Liver (tissue), 9 donors: ENCODE data around the gene GPC3. TPM values are rescaled to one million over a fixed set of nuclear protein-coding genes. Genes with fewer than 3 reads are reported as not detected.

Experiments used
- DNase-seq: peaks from one replicate; pipeline ENCODE4 v3.0.0-alpha.2; 2017; ENCODE audit warnings: low spot score
- H3K27ac ChIP-seq, 2 donors: one replicate each; pipeline ENCODE4 v1.7.0; 2013; ENCODE audit warnings: inconsistent platforms in 2 of 2, low read length in 2 of 2, control low read depth in 1 of 2, low read depth in 1 of 2, mild to moderate bottlenecking in 1 of 2
- H3K27me3 ChIP-seq, 4 donors: one replicate each; pipeline versions ENCODE4 v1.6.1 to v1.7.0; 2013; ENCODE audit warnings: low read length in 3 of 4, inconsistent platforms in 1 of 4, mild to moderate bottlenecking in 1 of 4, moderate library complexity in 1 of 4; ENCODE audit not compliant: control insufficient read depth in 4 of 4, insufficient read depth in 4 of 4
- H3K36me3 ChIP-seq, 4 donors: one replicate each; pipeline versions ENCODE4 v1.6.1 to v1.7.0; 2013; ENCODE audit warnings: low read length in 3 of 4, mild to moderate bottlenecking in 3 of 4, low read depth in 1 of 4, moderate library complexity in 1 of 4; ENCODE audit not compliant: control insufficient read depth in 4 of 4, insufficient read depth in 3 of 4
- H3K4me1 ChIP-seq, 4 donors: one replicate each; pipeline versions ENCODE4 v1.6.1 to v1.7.0; 2013; ENCODE audit warnings: low read length in 3 of 4, mild to moderate bottlenecking in 3 of 4, moderate library complexity in 1 of 4; ENCODE audit not compliant: control insufficient read depth in 4 of 4, insufficient read depth in 4 of 4
- H3K4me3 ChIP-seq, 3 donors: one replicate each; pipeline versions ENCODE4 v1.6.1 to v1.7.0; 2013; ENCODE audit warnings: low read length in 3 of 3, control low read depth in 1 of 3, low read depth in 1 of 3, mild to moderate bottlenecking in 1 of 3
- H3K9ac ChIP-seq, 2 donors: one replicate each; pipeline ENCODE4 v1.7.0; 2013; ENCODE audit warnings: low read length in 2 of 2, mild to moderate bottlenecking in 2 of 2, moderate library complexity in 2 of 2, control low read depth in 1 of 2, low read depth in 1 of 2
- H3K9me3 ChIP-seq, 4 donors: one replicate each; pipeline versions ENCODE4 v1.6.1 to v1.7.0; 2013; ENCODE audit warnings: low read length in 3 of 4; ENCODE audit not compliant: control insufficient read depth in 4 of 4
- CTCF ChIP-seq: fragments of 150-350 bp; IDR thresholded peaks from 2 replicates; pipeline ENCODE4 v1.5.1; 2017; ENCODE audit warnings: improper control_type of control experiment, low read depth, low read length; ENCODE audit not compliant: missing input control
- EGR1 ChIP-seq, 2 donors: IDR thresholded peaks; 2 replicates each; pipeline ENCODE4 v1.6.1; 2016 to 2018; ENCODE audit warnings: antibody characterized with exemption in 2 of 2, low read depth in 2 of 2
- FOXA1 ChIP-seq: IDR thresholded peaks from 2 replicates; pipeline ENCODE4 v1.6.1; 2016; ENCODE audit warnings: antibody characterized with exemption
- FOXA2 ChIP-seq: IDR thresholded peaks from 2 replicates; pipeline ENCODE4 v1.6.1; 2016; ENCODE audit warnings: antibody characterized with exemption
- HNF4A ChIP-seq, 2 donors: conservative IDR thresholded peaks; 2 replicates each; pipeline ENCODE4 v1.6.1; 2016; ENCODE audit warnings: antibody characterized with exemption in 2 of 2, mild to moderate bottlenecking in 2 of 2
- RAD21 ChIP-seq, 2 donors: IDR thresholded peaks; 2 replicates each; pipeline ENCODE4 v1.6.1; 2016; ENCODE audit warnings: antibody characterized with exemption in 2 of 2, mild to moderate bottlenecking in 2 of 2
- RXRA ChIP-seq, 2 donors: IDR thresholded peaks; 2 replicates each; pipeline ENCODE4 v1.6.1; 2017 to 2018; ENCODE audit warnings: antibody characterized with exemption in 2 of 2, mild to moderate bottlenecking in 1 of 2
- TAF1 ChIP-seq: conservative IDR thresholded peaks from 2 replicates; pipeline ENCODE4 v1.6.1; 2016; ENCODE audit warnings: antibody characterized with exemption, mild to moderate bottlenecking
- YY1 ChIP-seq: IDR thresholded peaks from 2 replicates; pipeline ENCODE4 v1.6.1; 2016; ENCODE audit warnings: antibody characterized with exemption, mild to moderate bottlenecking
- ZBTB33 ChIP-seq: IDR thresholded peaks from 2 replicates; pipeline ENCODE4 v1.6.1; 2016; ENCODE audit warnings: antibody characterized with exemption
- WGBS: extraction: QIAGEN DNeasy Blood & Tissue Kit; methylation state at CpG from one replicate; pipeline ENCODE4 v1.1.7; 2013; 5-methylcytosine and 5-hydroxymethylcytosine counted together
- polyA plus RNA-seq, 2 donors: library from polyadenylated mRNA; stranded (reverse) in 1 of 2; unstranded in 1 of 2; fragments of 200-250 nt in 1 of 2; fragments of >200 nt in 1 of 2; fragmentation: Nextera tagmentation in 1 of 2; extraction: Ambion mirVana in 1 of 2; gene quantifications; one replicate each; pipeline versions ENCODE4 v1.2.1 to v1.2.3, GENCODE V29; 2013 to 2015
- total RNA-seq, 2 donors: library from RNA; depleted of rRNA; stranded (reverse); fragments of >200 nt; gene quantifications; one replicate each; pipeline ENCODE4 v1.2.3, GENCODE V29; 2014
- TF ChIP-seq, protein P1 (sequence below): IDR thresholded peaks from 2 replicates; pipeline ENCODE4 v1.6.1; 2016; ENCODE audit warnings: antibody characterized with exemption, mild to moderate bottlenecking
- TF ChIP-seq, protein P2 (sequence below): IDR thresholded peaks from 2 replicates; pipeline ENCODE4 v1.6.1; 2016; ENCODE audit warnings: antibody characterized with exemption
- donor health status: healthy.
- donor health status: healthy.
- donor health status: healthy.
- donor health status: healthy.
- donor health status: healthy.

Gene GPC3
- total and polyA plus RNA-seq, 4 donors: 0.40 to 1,133 (median 1.5) TPM

- Histone ChIP-seq H3K27me3 (no peaks in the 10 kb centered on the region), H3K27ac (no peak overlapping the region), H3K9me3 (no peaks in the 10 kb centered on the region), H3K36me3 (no peaks in the 10 kb centered on the region), H3K4me1 (no peaks in the 10 kb centered on the region), H3K4me3 (no peak overlapping the region), H3K9ac (no peak overlapping the region)
- 90% methylated on average over 3 of the region's 3 CpGs for WGBS
- no peak for TF ChIP-seq YY1
- TF ChIP-seq RAD21 (IDR thresholded peaks at IDR 0.05): no peak
- no peak for TF ChIP-seq CTCF
- TF ChIP-seq FOXA2: no peak
- TF ChIP-seq, protein P1, sequence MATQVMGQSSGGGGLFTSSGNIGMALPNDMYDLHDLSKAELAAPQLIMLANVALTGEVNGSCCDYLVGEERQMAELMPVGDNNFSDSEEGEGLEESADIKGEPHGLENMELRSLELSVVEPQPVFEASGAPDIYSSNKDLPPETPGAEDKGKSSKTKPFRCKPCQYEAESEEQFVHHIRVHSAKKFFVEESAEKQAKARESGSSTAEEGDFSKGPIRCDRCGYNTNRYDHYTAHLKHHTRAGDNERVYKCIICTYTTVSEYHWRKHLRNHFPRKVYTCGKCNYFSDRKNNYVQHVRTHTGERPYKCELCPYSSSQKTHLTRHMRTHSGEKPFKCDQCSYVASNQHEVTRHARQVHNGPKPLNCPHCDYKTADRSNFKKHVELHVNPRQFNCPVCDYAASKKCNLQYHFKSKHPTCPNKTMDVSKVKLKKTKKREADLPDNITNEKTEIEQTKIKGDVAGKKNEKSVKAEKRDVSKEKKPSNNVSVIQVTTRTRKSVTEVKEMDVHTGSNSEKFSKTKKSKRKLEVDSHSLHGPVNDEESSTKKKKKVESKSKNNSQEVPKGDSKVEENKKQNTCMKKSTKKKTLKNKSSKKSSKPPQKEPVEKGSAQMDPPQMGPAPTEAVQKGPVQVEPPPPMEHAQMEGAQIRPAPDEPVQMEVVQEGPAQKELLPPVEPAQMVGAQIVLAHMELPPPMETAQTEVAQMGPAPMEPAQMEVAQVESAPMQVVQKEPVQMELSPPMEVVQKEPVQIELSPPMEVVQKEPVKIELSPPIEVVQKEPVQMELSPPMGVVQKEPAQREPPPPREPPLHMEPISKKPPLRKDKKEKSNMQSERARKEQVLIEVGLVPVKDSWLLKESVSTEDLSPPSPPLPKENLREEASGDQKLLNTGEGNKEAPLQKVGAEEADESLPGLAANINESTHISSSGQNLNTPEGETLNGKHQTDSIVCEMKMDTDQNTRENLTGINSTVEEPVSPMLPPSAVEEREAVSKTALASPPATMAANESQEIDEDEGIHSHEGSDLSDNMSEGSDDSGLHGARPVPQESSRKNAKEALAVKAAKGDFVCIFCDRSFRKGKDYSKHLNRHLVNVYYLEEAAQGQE: no peak
- no peak for TF ChIP-seq ZBTB33
- TF ChIP-seq, protein P2, sequence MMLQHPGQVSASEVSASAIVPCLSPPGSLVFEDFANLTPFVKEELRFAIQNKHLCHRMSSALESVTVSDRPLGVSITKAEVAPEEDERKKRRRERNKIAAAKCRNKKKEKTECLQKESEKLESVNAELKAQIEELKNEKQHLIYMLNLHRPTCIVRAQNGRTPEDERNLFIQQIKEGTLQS: no peak
- TF ChIP-seq RXRA (IDR thresholded peaks at IDR 0.05): no peak
- no peak for TF ChIP-seq EGR1 (IDR thresholded peaks at IDR 0.05; ENCODE audit: low read depth in 2 of 2)
- no peak for TF ChIP-seq HNF4A (conservative IDR thresholded peaks at IDR 0.05)
- TF ChIP-seq FOXA1: no peak
- no peak for DNase-seq
Observed at GRCh38 chrX:133836561-133836960, 148.8 kb downstream of the GPC3 start.

DNA sequence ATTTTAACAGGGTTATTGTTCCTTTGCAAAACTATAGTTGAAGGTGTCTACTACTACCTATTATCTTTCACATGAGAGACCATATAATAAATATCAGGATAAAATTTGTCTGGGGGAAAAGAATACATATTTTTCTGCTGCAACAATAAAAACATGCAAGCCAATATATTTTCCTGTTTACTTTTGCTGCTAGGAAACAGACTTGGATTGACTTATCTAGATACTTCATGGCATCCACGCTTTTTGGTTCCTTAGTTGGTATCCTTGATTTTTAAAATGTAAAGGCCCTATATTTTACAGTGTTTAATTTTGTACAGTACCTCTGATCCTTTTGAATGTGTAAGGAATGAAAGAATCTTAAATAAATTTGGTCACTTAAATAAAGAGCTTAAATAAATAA is 150.6 kb downstream of the GPC3 start:
- H3K27me3 ChIP-seq: no peaks in the 10 kb centered on the region
- no peak overlapping the region for H3K27ac ChIP-seq
- H3K9ac ChIP-seq: no peak overlapping the region
- TF ChIP-seq TAF1 (no peak), FOXA2 (no peak), HNF4A (conservative IDR thresholded peaks at IDR 0.05) (no peak)
- H3K36me3 ChIP-seq: no peaks in the 10 kb centered on the region
- WGBS: 86% methylated on average over 1 of the region's 1 CpG
- H3K4me3 ChIP-seq: no peak overlapping the region
- H3K9me3 ChIP-seq: no peaks in the 10 kb centered on the region
- H3K4me1 ChIP-seq: no peaks in the 10 kb centered on the region
- no peak for DNase-seq
